H9 (cell line): ENCODE results near the gene FCN1. TPM values are rescaled to one million over a fixed set of nuclear protein-coding genes. Genes with fewer than 3 reads are reported as not detected.

Experiments
- DNase-seq: peaks from one replicate; pipeline ENCODE4 v3.0.0-alpha.2; 2017
- H2AFZ ChIP-seq: one replicate; pipeline ENCODE4 v1.6.1; 2013; ENCODE audit warnings: mild to moderate bottlenecking, low read length, control low read depth, moderate library complexity
- H2AK5ac ChIP-seq: 2 replicates; pipeline ENCODE4 v1.6.1; 2013; ENCODE audit warnings: low read length, control low read depth, mixed read lengths; ENCODE audit not compliant: insufficient read length
- H2BK120ac ChIP-seq: one replicate; pipeline ENCODE4 v1.6.1; 2013; ENCODE audit warnings: low read depth, mild to moderate bottlenecking, low read length, control low read depth, inconsistent platforms; ENCODE audit not compliant: poor library complexity, severe bottlenecking
- H2BK12ac ChIP-seq: 2 replicates; pipeline ENCODE4 v1.6.1; 2013; ENCODE audit warnings: low read length, control low read depth, mixed read lengths, low read depth; ENCODE audit not compliant: insufficient read length
- H2BK15ac ChIP-seq: 2 replicates; pipeline ENCODE4 v1.6.1; 2013; ENCODE audit warnings: low read depth, low read length, control low read depth
- H2BK20ac ChIP-seq: one replicate; pipeline ENCODE4 v1.6.1; 2013; ENCODE audit warnings: low read depth, mild to moderate bottlenecking, low read length, control low read depth, inconsistent platforms; ENCODE audit not compliant: poor library complexity, severe bottlenecking
- H2BK5ac ChIP-seq: 2 replicates; pipeline ENCODE4 v1.6.1; 2013; ENCODE audit warnings: low read length, control low read depth, mixed read lengths; ENCODE audit not compliant: insufficient read length
- H3K14ac ChIP-seq: 2 replicates; pipeline ENCODE4 v1.6.1; 2013; ENCODE audit warnings: low read length, control low read depth; ENCODE audit not compliant: insufficient read depth
- H3K18ac ChIP-seq: 2 replicates; pipeline ENCODE4 v1.6.1; 2013; ENCODE audit warnings: low read depth, mild to moderate bottlenecking, mixed read lengths, low read length, control low read depth; ENCODE audit not compliant: insufficient read length
- H3K23ac ChIP-seq: 2 replicates; pipeline ENCODE4 v1.6.1; 2013; ENCODE audit warnings: low read length, control low read depth, mixed read lengths, low read depth; ENCODE audit not compliant: insufficient read length
- H3K23me2 ChIP-seq: 2 replicates; pipeline ENCODE4 v1.6.1; 2013; ENCODE audit warnings: low read depth, mild to moderate bottlenecking, mixed read lengths, low read length, control low read depth; ENCODE audit not compliant: insufficient read length, poor library complexity, severe bottlenecking
- H3K27ac ChIP-seq: 2 replicates; pipeline ENCODE4 v1.5.1; 2013; ENCODE audit warnings: low read length, control low read depth, mixed read lengths, low read depth; ENCODE audit not compliant: insufficient read length
- H3K27me3 ChIP-seq: 2 replicates; pipeline ENCODE4 v1.6.1; 2013; ENCODE audit warnings: low read length, control low read depth, inconsistent platforms; ENCODE audit not compliant: insufficient read depth
- H3K4ac ChIP-seq: 2 replicates; pipeline ENCODE4 v1.6.1; 2013; ENCODE audit warnings: low read depth, mild to moderate bottlenecking, control low read depth, inconsistent platforms, low read length, moderate library complexity
- H3K4me1 ChIP-seq: 2 replicates; pipeline ENCODE4 v1.6.1; 2013; ENCODE audit warnings: low read length, control low read depth, inconsistent platforms; ENCODE audit not compliant: insufficient read depth
- H3K4me2 ChIP-seq: 2 replicates; pipeline ENCODE4 v1.6.1; 2013; ENCODE audit warnings: low read length, control low read depth, mixed read lengths; ENCODE audit not compliant: insufficient read length, insufficient read depth
- H3K56ac ChIP-seq: 2 replicates; pipeline ENCODE4 v1.6.1; 2013; ENCODE audit warnings: low read depth, mild to moderate bottlenecking, mixed read lengths, low read length, control low read depth; ENCODE audit not compliant: insufficient read length
- H3K79me1 ChIP-seq: 2 replicates; pipeline ENCODE4 v1.6.1; 2013; ENCODE audit warnings: low read depth, mild to moderate bottlenecking, moderate library complexity, low read length, control low read depth, inconsistent platforms; ENCODE audit not compliant: insufficient read depth, poor library complexity, severe bottlenecking
- H3K79me2 ChIP-seq: 2 replicates; pipeline ENCODE4 v1.6.1; 2013; ENCODE audit warnings: low read length, control low read depth, inconsistent platforms; ENCODE audit not compliant: insufficient read depth
- H3K9ac ChIP-seq: 2 replicates; pipeline ENCODE4 v1.6.1; 2013; ENCODE audit warnings: low read length, control low read depth, mixed read lengths; ENCODE audit not compliant: insufficient read length; ENCODE audit errors: extremely low read depth
- H3K9me3 ChIP-seq: one replicate; pipeline ENCODE4 v1.6.1; 2013; ENCODE audit warnings: low read depth, low read length, inconsistent platforms; ENCODE audit not compliant: control insufficient read depth
- H3T11ph ChIP-seq: one replicate; pipeline ENCODE4 v1.6.1; 2013; ENCODE audit warnings: mild to moderate bottlenecking, low read length, control low read depth, inconsistent platforms
- H4K20me1 ChIP-seq: one replicate; pipeline ENCODE4 v1.6.1; 2013; ENCODE audit not compliant: control insufficient read depth, insufficient read length, insufficient read depth
- H4K5ac ChIP-seq: 2 replicates; pipeline ENCODE4 v1.6.1; 2013; ENCODE audit warnings: low read depth, mild to moderate bottlenecking, mixed read lengths, low read length, control low read depth; ENCODE audit not compliant: insufficient read length
- H4K8ac ChIP-seq: replicated peaks from 2 replicates; pipeline ENCODE4 v1.6.1; 2013; ENCODE audit warnings: low read length, control low read depth, mixed read lengths, low read depth; ENCODE audit not compliant: insufficient read length
- H4K91ac ChIP-seq: 2 replicates; pipeline ENCODE4 v1.6.1; 2013; ENCODE audit warnings: low read depth, mild to moderate bottlenecking, moderate library complexity, mixed read lengths, low read length, control low read depth; ENCODE audit not compliant: insufficient read length
- H3K27ac Mint-ChIP-seq, 3 experiments: 2 replicates in 2 of 3; 3 replicates in 1 of 3; pipeline ENCODE4 v1.8.0; 2020 to 2021; ENCODE audit warnings: mixed read lengths in 3 of 3, mild to moderate bottlenecking in 1 of 3, moderate library complexity in 1 of 3
- H3K27me3 Mint-ChIP-seq: 2 replicates; pipeline ENCODE4 v1.8.0; 2021; ENCODE audit warnings: low read depth, mild to moderate bottlenecking, moderate library complexity, mixed read lengths
- H3K36me3 Mint-ChIP-seq, 3 experiments: 2 replicates in 2 of 3; 3 replicates in 1 of 3; pipeline ENCODE4 v1.8.0; 2020 to 2021; ENCODE audit warnings: low read depth in 3 of 3, mixed read lengths in 3 of 3; ENCODE audit not compliant: insufficient read depth in 1 of 3
- H3K4me1 Mint-ChIP-seq, 2 experiments: 2 replicates each; pipeline ENCODE4 v1.8.0; 2020; ENCODE audit warnings: mixed read lengths in 2 of 2
- H3K4me3 Mint-ChIP-seq, 2 experiments: 2 replicates in 1 of 2; 3 replicates in 1 of 2; pipeline ENCODE4 v1.8.0; 2020 to 2021; ENCODE audit warnings: mild to moderate bottlenecking in 2 of 2, mixed read lengths in 2 of 2, moderate library complexity in 1 of 2
- H3K9me3 Mint-ChIP-seq, 2 experiments: 2 replicates in 1 of 2; 3 replicates in 1 of 2; pipeline ENCODE4 v1.8.0; 2020; ENCODE audit warnings: mild to moderate bottlenecking in 2 of 2, mixed read lengths in 2 of 2, moderate library complexity in 1 of 2
- CTCF ChIP-seq: fragments of 200-600 bp; sonication (generic); conservative IDR thresholded peaks from 3 replicates; pipeline ENCODE4 v1.8.0; 2021; ENCODE audit warnings: antibody characterized with exemption, mild to moderate bottlenecking
- WGBS: extraction: QIAGEN DNeasy Blood & Tissue Kit; methylation state at CpG from one replicate; pipeline ENCODE4 v1.1.7; 2013; ENCODE audit warnings: missing lambda C conversion rate, low lambda C conversion rate, mixed read lengths; ENCODE audit not compliant: insufficient read length; ENCODE audit errors: extremely low coverage; 5-methylcytosine and 5-hydroxymethylcytosine counted together
- total RNA-seq: library from RNA; stranded (reverse); gene quantifications from 2 replicates; pipeline ENCODE4 v1.2.1, GENCODE V29; 2021

The FCN1 gene
- total RNA-seq, 1 experiment from 2014 or later = not detected

GRCh38 chr9:134891053-134891452 is 26.7 kb downstream of the FCN1 start:
- no peak for TF ChIP-seq CTCF
- H4K91ac ChIP-seq = no peak overlapping the region
- no peak overlapping the region for H3K9ac ChIP-seq
- no peak overlapping the region for H3T11ph ChIP-seq
- H2AK5ac ChIP-seq = no peak overlapping the region
- Mint-ChIP-seq H3K4me1 (peaks cover 0 to 4% of the 10 kb centered on the region in 2 experiments; a peak in 2 of 4 replicates), H3K27ac (no peak overlapping the region), H3K9me3 (peaks cover 16 to 17% of the 10 kb centered on the region in 2 experiments; a peak in 4 of 5 replicates), H3K36me3 (peaks cover 0 to 18% (median 6%) of the 10 kb centered on the region in 3 experiments; a peak in 4 of 7 replicates), H3K27me3 (peaks cover 6% of the 10 kb centered on the region), H3K4me3 (no peak overlapping the region)
- no peak overlapping the region for H2BK15ac ChIP-seq
- no peak overlapping the region for H3K56ac ChIP-seq
- no peak overlapping the region for H3K14ac ChIP-seq
- H4K8ac ChIP-seq = no peak overlapping the region
- H3K79me2 ChIP-seq = no peaks in the 10 kb centered on the region
- no peak overlapping the region for H4K5ac ChIP-seq
- no peak overlapping the region for H3K23ac ChIP-seq
- H3K4me1 ChIP-seq = no peaks in the 10 kb centered on the region
- DNase-seq = no peak
- no peaks in the 10 kb centered on the region for H3K23me2 ChIP-seq
- H2BK5ac ChIP-seq = no peak overlapping the region
- H3K27me3 ChIP-seq = no peaks in the 10 kb centered on the region
- no peak overlapping the region for H3K4me2 ChIP-seq
- H2BK20ac ChIP-seq = no peak overlapping the region
- H3K79me1 ChIP-seq = no peaks in the 10 kb centered on the region
- WGBS = no CpG with 5 or more reads among the region's 8 CpGs
- peaks cover 7% of the 10 kb centered on the region for H3K9me3 ChIP-seq
- no peak overlapping the region for H3K27ac ChIP-seq
- no peak overlapping the region for H2BK12ac ChIP-seq
- no peak overlapping the region for H2AFZ ChIP-seq
- no peak overlapping the region for H2BK120ac ChIP-seq
- no peaks in the 10 kb centered on the region for H4K20me1 ChIP-seq
- H3K18ac ChIP-seq = no peak overlapping the region
- H3K4ac ChIP-seq = no peak overlapping the region
